HG03280 (cell line): ENCODE results near the gene LIMS4.
"Not testable (repeated sequence)": the region's sequence is repeated elsewhere in the genome, so short reads cannot be mapped to it uniquely, and the experiment has no call there.

Experiments
- ATAC-seq: cut with Tn5 transposase; IDR thresholded peaks from one replicate; pipeline ENCODE4 v1.9.1; 2021; ENCODE audit warnings: mild to moderate bottlenecking, moderate library complexity; ENCODE audit not compliant: unreplicated experiment

LIMS4 gene

GRCh38 chr2:110455080-110455670 is 17.4 kb downstream of the LIMS4 start:
- ATAC-seq, result not testable (repeated sequence)

- not testable (repeated sequence) for ATAC-seq
These were observed 21.7 kb downstream of the LIMS4 start for GRCh38 chr2:110450951-110451350.

GRCh38 chr2:110449127-110449947 is 23.3 kb downstream of the LIMS4 start:
- ATAC-seq, result not testable (repeated sequence)

GRCh38 chr2:110446644-110447043 is 26.0 kb downstream of the LIMS4 start:
- not testable (repeated sequence) for ATAC-seq

- not testable (repeated sequence) for ATAC-seq
These were observed 29.2 kb downstream of the LIMS4 start for GRCh38 chr2:110443305-110444005.

- not testable (repeated sequence) for ATAC-seq
These were observed 30.7 kb downstream of the LIMS4 start for GRCh38 chr2:110441905-110442304.

GRCh38 chr2:110434565-110434964 is 38.1 kb downstream of the LIMS4 start:
- ATAC-seq, result not testable (repeated sequence)

GRCh38 chr2:110425725-110426124 is 46.9 kb downstream of the LIMS4 start:
- not testable (repeated sequence) for ATAC-seq

- not testable (repeated sequence) for ATAC-seq
These were observed 48.2 kb downstream of the LIMS4 start for GRCh38 chr2:110424421-110424820.

- ATAC-seq, result not testable (repeated sequence)
These were observed 49.0 kb downstream of the LIMS4 start for GRCh38 chr2:110423574-110423962.

- not testable (repeated sequence) for ATAC-seq
These were observed 49.6 kb downstream of the LIMS4 start for GRCh38 chr2:110422852-110423573.

- not testable (repeated sequence) for ATAC-seq
These were observed 51.8 kb downstream of the LIMS4 start for GRCh38 chr2:110420641-110421354.

GRCh38 chr2:110407142-110407541 is 65.5 kb downstream of the LIMS4 start:
- not testable (repeated sequence) for ATAC-seq

- not testable (repeated sequence) for ATAC-seq
These were observed 67.6 kb downstream of the LIMS4 start for GRCh38 chr2:110404988-110405387.

- ATAC-seq, result not testable (repeated sequence)
These were observed 68.4 kb downstream of the LIMS4 start for GRCh38 chr2:110404246-110404645.

GRCh38 chr2:110401001-110401618 is 71.5 kb downstream of the LIMS4 start:
- peak; percentile 65 for ATAC-seq

GRCh38 chr2:110399378-110399777 is 73.2 kb downstream of the LIMS4 start:
- not testable (repeated sequence) for ATAC-seq

GRCh38 chr2:110395990-110396389 is 76.6 kb downstream of the LIMS4 start:
- ATAC-seq, result not testable (repeated sequence)
